ENCODE measurements around the gene PRSS57. TPM values are rescaled to one million over a fixed set of nuclear protein-coding genes. Genes with fewer than 3 reads are reported as not detected.

The PRSS57 gene
- total and polyA plus RNA-seq, 2 donors from 2014 or later: not detected

GRCh38 chr19:641702-642101 lies 53.5 kb downstream of the PRSS57 start:
- peaks cover 0 to 8% (median 4%) of the 10 kb centered on the region in 3 donors for H3K4me1 ChIP-seq (ENCODE audit: control insufficient read depth in 2 of 3, insufficient read depth in 2 of 3, low read depth in 1 of 3, low read length in 3 of 3)
- DNase-seq: peak in 1 of 5 donors; percentile 54
- no peaks in the 10 kb centered on the region for H3K27me3 ChIP-seq (ENCODE audit: control insufficient read depth, insufficient read depth, low read length)
- no peaks in the 10 kb centered on the region for H3K9me3 ChIP-seq (ENCODE audit: control insufficient read depth in 2 of 3, insufficient read depth in 1 of 3, low read length in 3 of 3)
- intact Hi-C loops (cut with DNase I): no loop called here
- H3K9ac ChIP-seq (ENCODE audit: low read length in 3 of 3): no peak overlapping the region
- H3K36me3 ChIP-seq (ENCODE audit: control insufficient read depth in 2 of 3, insufficient read depth in 3 of 3, low read length in 3 of 3): no peaks in the 10 kb centered on the region
- no peak for TF ChIP-seq CTCF (IDR thresholded peaks at IDR 0.05; ENCODE audit: borderline replicate concordance, extremely low read depth, insufficient read depth)
- no peak overlapping the region for H3K27ac ChIP-seq (ENCODE audit: low read depth in 2 of 2, low read length in 2 of 2)
- H3K4me3 ChIP-seq (ENCODE audit: low read length in 3 of 3): no peak overlapping the region
- FAIRE-seq: no peak

- no peak overlapping the region for H3K9ac ChIP-seq (ENCODE audit: low read length in 3 of 3)
- TF ChIP-seq CTCF (IDR thresholded peaks at IDR 0.05; ENCODE audit: borderline replicate concordance, extremely low read depth, insufficient read depth): no peak
- H3K36me3 ChIP-seq (ENCODE audit: control insufficient read depth in 2 of 3, insufficient read depth in 3 of 3, low read length in 3 of 3): no peaks in the 10 kb centered on the region
- no peaks in the 10 kb centered on the region for H3K9me3 ChIP-seq (ENCODE audit: control insufficient read depth in 2 of 3, insufficient read depth in 1 of 3, low read length in 3 of 3)
- DNase-seq (peak in 1 of 5 donors; percentile 55), FAIRE-seq (no peak)
- no peak overlapping the region for H3K4me3 ChIP-seq (ENCODE audit: low read length in 3 of 3)
- H3K27me3 ChIP-seq (ENCODE audit: control insufficient read depth, insufficient read depth, low read length): no peaks in the 10 kb centered on the region
- intact Hi-C loops (cut with DNase I): no loop called here
- peaks cover 0 to 8% (median 4%) of the 10 kb centered on the region in 3 donors for H3K4me1 ChIP-seq (ENCODE audit: control insufficient read depth in 2 of 3, insufficient read depth in 2 of 3, low read depth in 1 of 3, low read length in 3 of 3)
- no peak overlapping the region for H3K27ac ChIP-seq (ENCODE audit: low read depth in 2 of 2, low read length in 2 of 2)
These were observed 54.6 kb downstream of the PRSS57 start for GRCh38 chr19:640606-641189.

- H3K27me3 ChIP-seq (ENCODE audit: control insufficient read depth, insufficient read depth, low read length): no peaks in the 10 kb centered on the region
- FAIRE-seq: no peak
- H3K27ac ChIP-seq (ENCODE audit: low read depth in 2 of 2, low read length in 2 of 2): no peak overlapping the region
- intact Hi-C loops (cut with DNase I): no loop called here
- no peak for TF ChIP-seq CTCF (IDR thresholded peaks at IDR 0.05; ENCODE audit: borderline replicate concordance, extremely low read depth, insufficient read depth)
- peak in 1 of 5 donors; percentile 65 for DNase-seq
- H3K36me3 ChIP-seq (ENCODE audit: control insufficient read depth in 2 of 3, insufficient read depth in 3 of 3, low read length in 3 of 3): no peaks in the 10 kb centered on the region
- peaks cover 0 to 8% (median 4%) of the 10 kb centered on the region in 3 donors for H3K4me1 ChIP-seq (ENCODE audit: control insufficient read depth in 2 of 3, insufficient read depth in 2 of 3, low read depth in 1 of 3, low read length in 3 of 3)
- H3K9ac ChIP-seq (ENCODE audit: low read length in 3 of 3): no peak overlapping the region
- no peaks in the 10 kb centered on the region for H3K9me3 ChIP-seq (ENCODE audit: control insufficient read depth in 2 of 3, insufficient read depth in 1 of 3, low read length in 3 of 3)
- H3K4me3 ChIP-seq (ENCODE audit: low read length in 3 of 3): no peak overlapping the region
These were observed 55.1 kb downstream of the PRSS57 start for GRCh38 chr19:640161-640558.

Measured in kidney (tissue), 14 donors.